GM03348 (cell line): Measurements from ENCODE around the gene SLC25A26.

ENCODE experiments used
- DNase-seq: peaks from one replicate; pipeline ENCODE4 v3.0.0; 2012; ENCODE audit warnings: low spot score

SLC25A26 gene

DNA sequence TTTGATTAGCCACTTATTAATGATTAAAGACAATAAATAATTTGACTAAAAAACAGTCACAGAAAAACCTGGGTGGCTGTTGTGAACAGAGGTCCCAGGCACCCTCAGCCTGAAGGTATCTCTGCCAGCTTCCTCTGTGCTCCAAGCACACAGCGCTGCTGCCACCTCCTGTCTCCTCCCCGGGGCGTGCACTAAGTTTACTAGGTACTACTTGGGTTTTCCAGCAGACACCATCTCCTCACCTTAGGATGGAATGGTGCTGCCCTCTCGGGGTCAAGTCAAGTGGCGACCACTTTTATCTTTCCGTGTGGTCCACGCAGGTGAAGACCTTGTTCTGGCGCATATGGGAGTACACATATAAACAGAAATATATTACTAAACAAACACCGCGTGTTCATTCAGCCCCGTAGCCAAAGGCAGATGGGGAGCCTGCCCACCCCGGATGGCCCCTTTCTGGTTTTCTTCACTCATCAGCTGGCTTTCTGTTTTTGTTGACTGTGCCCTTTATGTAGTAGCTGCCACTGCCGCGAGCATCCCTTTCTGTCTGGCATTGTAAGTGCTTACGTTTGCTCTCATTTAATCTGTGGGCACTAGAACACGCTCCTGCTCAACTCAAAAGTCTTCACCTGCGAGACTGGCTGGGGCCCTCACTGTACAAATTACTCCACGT is 152.0 kb downstream of the SLC25A26 start:
- no peak for DNase-seq

- DNase-seq = peak; percentile 46
These were observed 155.8 kb downstream of the SLC25A26 start for GRCh38 chr3:66376568-66376967.

- no peak for DNase-seq
These were observed 157.0 kb downstream of the SLC25A26 start for GRCh38 chr3:66377800-66378199.

- peak; percentile 32 for DNase-seq
These were observed 157.5 kb downstream of the SLC25A26 start for GRCh38 chr3:66378256-66378655.

- DNase-seq = no peak
These were observed 158.8 kb downstream of the SLC25A26 start for GRCh38 chr3:66379565-66379964.

GRCh38 chr3:66380200-66380932 is 159.6 kb downstream of the SLC25A26 start:
- DNase-seq = no peak

DNA sequence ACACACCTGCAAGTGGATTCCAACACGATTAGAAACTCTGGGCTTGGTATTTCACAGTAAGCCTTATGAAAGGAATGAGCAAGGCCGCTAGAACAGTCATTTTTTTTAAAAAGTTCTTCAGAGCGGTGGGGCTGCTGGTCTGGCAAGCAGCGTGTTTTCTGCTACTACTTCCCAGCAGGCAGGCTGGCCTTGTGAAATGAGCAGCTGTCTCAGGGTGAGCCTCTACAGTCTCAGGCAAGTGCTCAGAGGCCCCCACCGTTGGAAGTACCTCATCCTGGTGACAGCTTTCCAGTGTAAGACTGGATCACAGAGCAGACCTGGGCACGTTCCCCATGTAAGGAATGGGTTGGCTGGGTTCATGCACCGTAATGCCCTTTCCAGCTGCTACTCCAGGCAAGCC is 160.8 kb downstream of the SLC25A26 start:
- no peak for DNase-seq

GRCh38 chr3:66382142-66382541 is 161.3 kb downstream of the SLC25A26 start:
- no peak for DNase-seq

DNA sequence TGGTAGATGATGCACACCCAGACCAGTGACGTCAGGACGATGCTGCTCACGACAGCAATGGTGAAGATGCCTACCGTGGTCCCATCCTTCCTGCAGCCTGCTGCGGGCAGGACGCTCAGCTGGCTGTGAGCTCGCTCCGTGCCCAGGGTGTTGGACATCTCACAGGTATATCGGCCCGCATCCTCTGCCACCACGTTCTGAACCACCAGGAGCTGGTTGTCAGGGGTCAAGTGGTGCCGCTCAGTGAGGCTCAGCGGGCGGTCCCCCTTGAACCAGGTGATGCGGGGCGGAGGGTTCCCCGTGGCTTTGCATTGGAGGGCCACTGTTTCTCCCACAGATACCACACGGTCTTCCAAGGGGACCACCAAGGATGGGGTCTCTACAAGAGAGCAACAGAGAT is 162.2 kb downstream of the SLC25A26 start:
- DNase-seq = no peak

DNA sequence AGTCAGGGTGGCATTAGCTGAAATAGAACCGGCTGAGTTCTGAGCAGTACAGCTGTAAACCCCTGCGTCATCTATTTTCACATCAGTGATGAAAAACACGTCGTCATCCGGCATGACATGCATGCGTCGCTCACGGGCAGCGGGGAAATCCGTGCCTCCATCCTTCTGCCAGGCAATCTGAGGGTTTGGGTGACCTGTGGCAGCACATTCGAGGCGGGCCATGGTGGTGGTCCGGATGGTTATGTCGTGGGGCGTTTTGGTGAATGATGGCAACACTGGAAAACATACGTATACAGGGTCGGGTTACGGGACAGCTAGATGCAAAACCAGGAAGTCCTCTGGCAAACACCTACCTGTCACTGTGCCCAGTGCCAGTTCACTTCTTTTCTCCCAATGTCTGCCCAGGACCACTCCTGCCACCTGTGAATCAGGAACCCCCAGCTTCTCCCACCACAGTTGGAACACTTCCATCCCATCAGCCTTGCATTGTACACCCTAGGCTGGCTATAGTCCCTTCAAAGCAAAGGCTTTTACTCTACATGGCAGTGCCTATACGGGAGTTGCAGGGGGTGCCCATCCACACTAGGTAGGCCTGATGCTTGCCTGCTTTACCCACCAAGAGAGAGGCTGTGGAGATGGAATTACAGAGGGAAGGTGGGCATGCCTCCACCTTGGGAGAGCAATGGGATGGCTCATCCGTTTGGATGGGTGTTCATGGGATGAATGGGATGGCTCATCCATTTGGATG is 163.4 kb downstream of the SLC25A26 start:
- DNase-seq = no peak

GRCh38 chr3:66385066-66385465 is 164.3 kb downstream of the SLC25A26 start:
- no peak for DNase-seq

DNA sequence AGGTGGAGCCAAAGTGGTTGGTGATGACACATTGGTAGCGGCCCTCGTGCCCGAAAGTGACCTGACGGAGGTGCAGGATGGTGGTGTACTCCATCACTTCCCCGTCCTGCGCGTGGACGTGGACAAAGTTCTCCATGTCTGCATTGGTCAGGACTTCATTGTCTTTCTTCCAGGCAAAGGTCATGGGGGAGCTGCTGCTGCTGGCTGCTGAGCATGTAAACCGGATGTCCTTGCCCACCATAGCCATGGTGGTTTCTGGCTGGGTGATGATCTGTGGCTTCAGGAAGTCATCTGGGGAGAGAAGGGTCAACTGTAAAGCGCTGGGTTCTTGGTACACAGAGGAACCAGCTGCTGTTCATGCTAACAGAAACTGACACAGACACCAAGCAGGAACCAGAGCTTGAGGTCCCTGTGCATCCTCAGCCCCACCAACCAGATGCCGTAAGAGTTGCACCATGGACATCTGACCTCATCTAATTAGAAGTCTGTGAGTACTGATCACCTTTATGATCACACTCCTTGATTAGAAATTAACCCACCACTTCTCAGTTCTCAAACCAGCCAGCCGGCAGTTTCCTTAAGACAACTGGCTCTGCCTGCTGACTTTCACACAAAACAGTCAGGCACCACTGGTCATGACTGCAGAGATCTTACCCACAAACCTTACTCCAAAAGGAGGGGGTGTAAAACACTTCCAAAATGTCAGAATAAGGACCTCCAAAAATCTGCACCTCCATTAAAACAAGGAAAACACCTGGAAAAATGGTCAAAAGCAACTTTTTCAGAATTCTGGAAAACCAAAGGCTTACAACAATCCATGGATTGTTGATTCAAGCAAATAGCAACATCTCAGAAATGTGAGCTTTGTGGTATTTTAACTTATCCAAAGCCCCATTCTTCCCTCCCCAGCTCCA is 165.5 kb downstream of the SLC25A26 start:
- no peak for DNase-seq

DNA sequence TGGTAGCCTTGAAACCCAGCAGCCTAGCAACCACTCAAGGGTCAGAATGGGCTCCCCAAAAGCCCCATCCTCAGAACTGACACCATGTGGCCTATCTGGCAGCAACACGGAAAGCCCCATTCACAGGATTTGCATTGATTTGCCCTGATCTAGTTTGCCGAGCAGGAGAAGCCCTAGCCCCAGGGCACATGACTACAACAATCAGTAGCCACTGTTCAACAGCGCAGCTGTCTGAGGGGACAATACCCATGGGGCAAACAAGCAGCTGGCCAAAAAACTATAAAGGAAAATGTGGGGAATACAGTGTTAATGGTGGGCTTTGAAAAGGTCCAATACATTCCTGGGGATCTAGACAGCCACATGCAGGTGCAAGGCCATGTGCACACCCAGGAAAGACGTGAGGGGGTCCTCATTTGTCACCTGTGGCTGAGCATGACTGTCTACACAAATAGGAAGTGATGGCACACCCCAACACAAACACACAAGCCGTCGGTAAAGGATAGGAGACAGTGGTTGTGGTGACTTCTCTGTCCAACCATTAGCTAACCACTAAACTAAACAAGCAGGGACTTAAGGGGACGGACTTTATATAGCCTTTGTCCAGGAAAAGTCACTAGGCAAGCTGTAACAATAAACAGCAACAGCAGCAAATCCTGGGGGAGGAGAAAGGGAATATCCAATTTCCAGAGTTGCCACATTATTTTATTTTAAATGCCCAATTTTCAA is 166.3 kb downstream of the SLC25A26 start:
- DNase-seq = no peak

- DNase-seq = no peak
These were observed 169.2 kb downstream of the SLC25A26 start for GRCh38 chr3:66390013-66390412.

- no peak for DNase-seq
These were observed 171.7 kb downstream of the SLC25A26 start for GRCh38 chr3:66392512-66392911.

GRCh38 chr3:66392966-66393332 is 172.1 kb downstream of the SLC25A26 start:
- DNase-seq = no peak

DNA sequence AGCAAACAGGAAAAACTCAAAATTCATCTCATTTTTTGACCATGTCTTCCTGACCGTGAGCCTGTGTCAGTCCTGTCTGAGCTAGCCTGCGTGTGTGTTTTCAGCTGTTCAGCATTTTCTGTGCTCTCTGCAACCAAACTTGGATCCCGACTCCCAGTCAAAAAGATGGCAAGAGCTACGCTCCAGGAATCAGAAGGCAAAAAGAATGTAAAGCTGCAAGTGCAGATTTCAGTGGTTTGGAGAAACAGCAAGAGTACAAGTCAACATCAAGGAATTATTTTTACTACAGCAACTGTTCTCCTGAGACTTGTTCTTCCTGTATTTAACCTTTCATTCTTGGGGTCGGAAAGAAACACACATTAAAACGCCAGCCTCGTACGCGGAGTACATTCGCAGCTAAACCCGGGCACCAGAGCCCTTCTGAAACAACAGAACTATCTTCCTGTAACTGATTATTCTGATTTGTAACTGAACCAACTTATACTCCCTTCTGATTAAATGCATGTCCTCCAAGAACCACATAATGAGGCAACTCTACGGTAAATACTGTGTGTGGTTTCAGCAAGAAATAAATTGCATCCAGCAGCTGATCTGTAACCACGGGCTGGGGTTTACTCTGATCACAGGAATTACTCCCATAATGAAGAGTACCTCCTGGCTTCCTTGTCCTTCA is 172.7 kb downstream of the SLC25A26 start:
- peak; percentile 54 for DNase-seq

DNA sequence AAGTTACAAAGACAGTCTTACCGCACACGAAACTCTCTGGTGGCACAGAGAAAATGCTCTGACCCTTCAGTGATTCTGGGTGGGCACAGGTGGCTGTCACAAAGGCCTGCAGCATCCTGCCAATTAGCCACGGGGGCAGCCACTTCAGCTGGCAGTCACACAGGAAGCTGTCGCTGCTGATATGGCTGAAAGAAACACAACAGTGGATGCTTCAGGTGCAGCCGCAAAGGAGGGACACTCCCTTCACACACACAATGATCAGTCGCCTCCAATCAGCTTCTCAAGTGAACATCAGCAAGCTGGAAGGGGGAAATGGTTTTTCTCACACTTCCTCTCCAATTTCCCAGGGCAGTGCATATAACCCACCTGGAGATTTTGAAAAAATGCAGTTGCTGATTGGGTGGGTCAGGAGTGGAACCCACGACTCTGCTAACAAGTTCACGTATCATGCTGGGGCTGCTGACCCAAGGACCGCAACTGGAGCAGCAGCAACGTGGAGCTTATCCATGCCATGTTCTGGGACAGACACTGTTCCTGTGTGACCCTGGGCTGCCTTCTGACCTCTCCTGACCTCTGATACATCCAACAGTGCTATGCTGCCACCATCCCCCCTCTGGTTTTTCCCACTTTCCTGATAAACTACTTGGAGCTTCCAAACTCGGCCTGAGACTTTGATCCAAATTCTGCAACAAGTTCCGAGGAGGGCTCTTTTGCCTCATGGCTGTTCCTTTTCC is 173.4 kb downstream of the SLC25A26 start:
- DNase-seq = no peak

DNA sequence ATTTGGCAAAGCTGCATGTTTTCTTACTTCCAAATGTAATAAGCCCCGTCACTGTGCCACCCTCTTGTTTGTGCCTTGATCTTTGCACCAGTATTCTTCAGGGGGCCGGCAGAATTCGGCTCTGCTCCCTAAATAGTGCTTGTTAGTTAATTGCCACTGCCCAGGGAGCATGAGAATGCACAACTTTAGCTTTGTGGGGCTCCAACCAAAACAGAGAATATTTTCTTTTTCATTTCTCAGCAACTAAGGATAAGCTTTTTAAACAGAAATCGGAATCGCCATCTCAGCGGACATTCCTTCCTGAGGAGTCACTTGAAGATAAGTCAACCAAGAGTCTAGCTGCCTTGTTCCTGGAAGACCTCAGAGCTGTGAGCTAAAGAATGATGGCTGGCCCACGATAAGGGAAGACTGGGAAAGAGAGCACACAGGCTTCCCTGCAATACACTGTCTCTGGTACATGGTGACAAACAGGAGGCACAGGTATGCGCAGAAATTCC is 174.0 kb downstream of the SLC25A26 start:
- DNase-seq = peak; percentile 61

GRCh38 chr3:66395635-66396034 is 174.8 kb downstream of the SLC25A26 start:
- DNase-seq = no peak
